ENCODE data around the gene MCC.

Gene MCC

DNA sequence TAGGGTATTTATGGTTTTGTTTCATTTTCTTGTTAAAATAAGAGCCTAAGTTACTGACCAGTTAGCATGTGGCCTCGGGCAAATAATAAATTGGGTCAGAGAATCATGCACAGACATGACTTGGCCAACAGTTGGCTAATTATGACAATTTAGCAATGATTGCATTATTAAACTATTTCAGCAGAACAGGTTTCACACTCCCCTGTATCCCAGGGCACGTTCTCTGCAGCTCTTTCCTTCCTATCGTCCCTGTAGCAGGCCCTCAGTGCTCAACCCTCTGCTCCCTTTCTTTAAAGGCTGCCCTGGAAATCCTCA lies 221.4 kb downstream of the MCC start:
- DNase-seq: no peak

GRCh38 chr5:113266227-113266912 lies 221.9 kb downstream of the MCC start:
- DNase-seq: no peak

DNA sequence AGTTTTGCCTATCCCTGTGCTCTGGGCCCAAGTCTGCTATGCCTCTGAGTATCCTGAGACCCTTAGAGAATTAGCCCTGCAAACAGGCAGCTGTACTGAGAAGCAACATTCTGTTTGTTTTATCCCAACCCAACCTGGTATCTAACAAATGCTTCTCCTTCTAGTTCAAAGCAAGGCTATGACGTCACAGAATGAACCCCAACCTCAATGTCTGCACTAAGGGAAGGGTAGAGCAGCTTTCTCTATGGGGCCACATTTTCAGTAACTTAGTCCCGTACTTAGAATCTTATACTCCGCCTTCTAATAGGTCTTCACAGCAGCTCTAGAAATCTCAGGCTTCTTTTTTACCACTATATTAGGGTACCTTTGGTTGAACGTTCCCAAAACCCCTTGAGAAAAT lies 223.1 kb downstream of the MCC start:
- DNase-seq: no peak

GRCh38 chr5:113264046-113264445 lies 224.2 kb downstream of the MCC start:
- DNase-seq: no peak

GRCh38 chr5:113263545-113263944 lies 224.7 kb downstream of the MCC start:
- DNase-seq: no peak

DNA sequence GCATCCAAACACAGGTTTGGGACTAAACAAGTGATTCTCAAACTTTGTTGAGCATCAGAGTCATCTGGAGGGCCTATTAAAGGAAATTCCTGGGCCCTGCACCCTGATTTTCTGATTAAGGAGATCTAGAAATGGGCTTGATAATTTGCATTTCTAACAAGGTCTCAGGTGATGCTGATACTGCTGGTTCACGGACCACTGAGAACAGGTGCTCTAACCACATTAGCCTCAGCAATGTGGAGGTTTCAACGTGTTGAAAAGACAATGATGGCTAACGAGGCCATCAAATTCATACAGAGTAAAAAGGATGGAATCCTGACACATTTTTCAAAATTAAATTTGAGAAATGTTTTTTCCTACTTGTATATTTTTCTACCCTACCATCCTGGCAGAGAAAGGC lies 225.6 kb downstream of the MCC start:
- DNase-seq: no peak

GRCh38 chr5:113259034-113259433 lies 229.2 kb downstream of the MCC start:
- no peak for DNase-seq

- no peak for DNase-seq
These were observed 230.7 kb downstream of the MCC start for GRCh38 chr5:113257545-113257944.

- DNase-seq: no peak
These were observed 231.4 kb downstream of the MCC start for GRCh38 chr5:113256671-113257452.

DNA sequence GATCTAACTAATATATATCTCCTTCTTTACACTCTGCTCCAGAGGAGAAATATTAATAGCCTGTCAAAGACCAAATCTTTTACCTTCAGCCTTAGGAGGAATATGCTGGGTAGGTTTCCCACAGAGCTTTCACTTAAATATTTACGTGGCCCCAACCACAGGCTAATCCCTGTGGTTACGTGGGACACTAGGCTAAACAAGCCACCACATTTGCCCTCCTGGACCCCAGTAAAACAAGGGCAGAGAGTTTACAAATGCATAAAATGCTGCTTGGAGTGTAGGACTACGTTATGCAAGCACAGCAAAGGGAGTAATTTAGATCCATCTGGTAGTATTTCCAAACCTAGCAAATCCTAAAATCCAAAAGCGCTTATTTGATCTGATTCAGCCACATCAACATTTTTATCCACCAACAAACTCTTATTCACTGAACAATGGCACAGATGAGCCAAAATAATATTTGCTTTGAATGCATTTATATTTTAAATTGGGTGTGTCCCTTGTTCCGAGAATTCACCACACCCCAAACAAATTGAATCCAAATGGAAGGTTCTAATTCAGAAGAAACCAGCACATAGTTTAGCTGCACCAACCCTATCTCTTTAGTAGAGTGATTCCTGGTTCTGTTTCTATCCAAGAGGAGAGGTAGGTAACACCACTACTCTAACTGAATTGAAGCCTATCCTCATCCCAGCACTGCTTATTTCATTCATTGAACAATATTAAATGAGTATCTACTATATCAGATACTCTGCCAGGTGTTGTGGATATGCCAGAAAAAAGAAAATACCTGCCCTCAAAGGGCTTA lies 232.5 kb downstream of the MCC start:
- no peak for DNase-seq

- DNase-seq: no peak
These were observed 233.1 kb downstream of the MCC start for GRCh38 chr5:113255105-113255504.

- DNase-seq: no peak
These were observed 235.2 kb downstream of the MCC start for GRCh38 chr5:113253037-113253436.

GRCh38 chr5:113252066-113252465 lies 236.2 kb downstream of the MCC start:
- DNase-seq: no peak

DNA sequence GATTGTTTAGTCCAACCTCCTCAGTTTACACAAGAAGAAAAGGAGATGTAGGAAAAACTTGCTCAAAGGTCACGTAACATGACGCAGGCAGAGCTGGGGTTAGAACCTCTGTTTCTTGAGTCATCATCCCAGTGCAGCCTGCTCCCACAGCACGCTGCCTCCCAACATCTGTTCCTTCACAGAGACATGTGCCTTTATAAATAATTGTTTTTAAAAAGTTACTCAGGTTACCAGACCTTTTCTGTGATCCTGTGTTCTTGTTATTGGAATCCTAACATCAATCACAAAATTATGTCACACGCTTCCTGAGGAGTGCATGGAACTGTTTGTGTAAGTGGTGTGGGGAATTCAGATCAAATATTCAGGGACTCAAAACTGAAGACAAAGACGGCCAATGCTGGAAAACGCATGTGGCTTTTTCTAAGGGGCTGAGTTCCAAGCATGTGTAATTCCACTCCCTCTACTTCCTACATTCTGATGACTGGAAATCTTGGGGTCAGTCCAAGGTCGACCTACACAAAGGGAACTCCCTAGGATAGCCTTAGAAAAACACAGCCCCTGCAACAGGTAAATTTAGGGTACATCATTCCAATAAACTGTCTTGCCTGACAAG lies 237.8 kb downstream of the MCC start:
- DNase-seq: no peak

DNA sequence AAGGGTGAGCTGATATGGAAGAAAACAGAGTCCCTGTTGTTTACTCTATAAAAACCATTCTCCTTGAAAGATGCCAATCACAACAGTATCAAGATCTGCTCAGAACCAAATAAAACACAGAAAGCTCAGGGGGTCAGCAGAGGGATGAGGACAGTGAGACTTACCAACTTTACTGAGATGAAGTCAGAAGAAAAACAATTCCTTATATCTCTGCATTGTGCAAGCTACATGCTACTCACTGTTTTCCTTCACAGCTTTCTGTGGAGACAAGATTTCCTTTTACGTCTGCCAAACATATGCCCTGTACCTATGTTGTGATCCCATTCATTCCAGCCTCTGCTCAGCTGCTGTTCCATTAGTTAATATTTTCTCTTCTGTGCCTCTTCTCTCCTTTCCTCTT lies 239.0 kb downstream of the MCC start:
- no peak for DNase-seq

- no peak for DNase-seq
These were observed 241.8 kb downstream of the MCC start for GRCh38 chr5:113246361-113246870.

DNA sequence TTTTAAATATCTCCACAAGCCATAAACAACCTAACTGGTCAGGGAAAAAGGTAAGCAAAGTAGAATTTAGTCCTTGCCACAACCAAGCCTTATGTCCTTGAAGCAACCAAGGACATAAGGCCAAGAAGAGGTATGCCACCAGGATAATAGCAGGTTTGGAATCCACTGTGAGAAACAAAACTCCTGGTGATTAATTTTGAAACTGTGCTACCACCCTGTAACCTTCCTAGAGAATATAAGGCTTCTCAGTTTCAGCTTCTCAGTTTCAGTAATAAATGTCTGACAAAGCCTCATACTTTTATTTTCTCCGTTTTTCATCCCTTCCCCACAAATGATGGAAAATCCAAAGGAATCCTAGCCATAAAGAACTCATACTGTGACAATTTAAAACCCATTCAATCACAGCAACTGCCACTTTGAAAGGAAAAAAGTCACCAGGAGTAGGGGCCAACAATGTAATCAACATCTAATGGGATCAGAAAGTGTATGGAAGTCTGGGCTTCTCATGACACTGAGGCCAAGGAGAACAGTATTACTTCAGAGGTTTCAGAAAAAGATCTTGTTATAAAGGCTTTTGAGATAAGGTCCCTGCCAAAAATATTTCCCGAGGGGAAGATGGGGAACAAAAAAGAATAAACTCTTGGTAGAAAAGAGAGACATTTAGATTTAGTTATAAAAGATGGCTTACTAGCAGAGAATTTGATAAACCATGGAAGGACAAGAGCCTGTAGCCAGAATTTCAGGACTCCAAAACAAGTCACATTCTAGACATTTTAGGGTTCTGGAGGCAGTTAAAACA lies 242.6 kb downstream of the MCC start:
- DNase-seq: no peak

- DNase-seq: no peak
These were observed 243.3 kb downstream of the MCC start for GRCh38 chr5:113244966-113245365.

DNA sequence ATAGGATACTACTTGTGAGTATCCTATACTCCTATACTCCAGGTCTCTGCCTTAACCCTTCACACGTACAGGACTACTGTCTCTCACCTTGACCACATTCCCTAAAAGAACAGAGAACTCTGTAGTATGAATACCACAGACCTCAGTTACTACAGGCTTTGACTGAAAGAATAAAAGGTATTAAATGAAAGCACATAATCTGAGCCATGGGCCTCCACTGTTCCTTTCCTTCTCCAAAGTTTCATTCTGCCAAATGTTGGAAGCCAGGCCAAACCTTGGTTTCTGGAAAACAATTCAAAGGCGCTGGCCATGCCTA lies 244.9 kb downstream of the MCC start:
- DNase-seq: no peak

DNA sequence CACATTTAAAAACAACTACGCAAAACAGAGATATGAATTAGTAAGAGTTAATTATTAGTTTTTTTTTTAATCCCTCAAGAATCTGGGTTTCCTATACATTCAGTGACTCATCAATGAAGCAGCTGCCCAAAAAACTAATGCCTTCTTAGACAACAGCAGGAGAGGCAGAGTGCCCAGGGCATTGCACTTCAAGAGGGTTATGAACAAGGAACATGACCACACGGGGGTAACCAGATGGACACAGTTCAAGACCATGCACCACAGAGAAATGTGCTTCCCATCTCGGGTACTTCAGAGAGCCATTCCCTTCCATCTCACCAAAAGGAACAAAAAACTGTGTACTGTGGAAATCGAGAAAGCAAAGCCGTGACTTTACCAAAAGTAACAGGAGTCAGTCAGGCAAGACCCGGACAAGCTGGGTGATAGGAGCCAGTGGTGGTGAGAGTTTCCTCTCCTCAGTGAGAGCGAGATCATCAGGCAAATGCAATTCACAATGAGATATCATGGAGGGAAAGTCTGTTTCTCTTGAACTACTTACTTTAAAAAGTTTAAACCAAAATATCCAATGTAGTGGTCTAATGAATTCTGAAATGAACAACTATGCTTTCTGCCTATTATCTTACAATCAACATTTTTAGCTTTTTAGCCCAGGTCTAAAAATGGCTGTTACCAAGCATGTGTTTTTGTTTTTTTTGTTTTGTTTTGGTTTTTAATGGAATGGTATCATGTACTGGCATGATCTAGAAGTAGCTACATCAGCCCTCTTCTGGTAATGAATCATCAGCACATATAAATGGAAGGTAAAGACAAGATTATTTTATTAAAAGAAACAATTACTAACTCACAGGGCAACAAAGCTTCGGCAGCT lies 245.5 kb downstream of the MCC start:
- DNase-seq: no peak

DNA sequence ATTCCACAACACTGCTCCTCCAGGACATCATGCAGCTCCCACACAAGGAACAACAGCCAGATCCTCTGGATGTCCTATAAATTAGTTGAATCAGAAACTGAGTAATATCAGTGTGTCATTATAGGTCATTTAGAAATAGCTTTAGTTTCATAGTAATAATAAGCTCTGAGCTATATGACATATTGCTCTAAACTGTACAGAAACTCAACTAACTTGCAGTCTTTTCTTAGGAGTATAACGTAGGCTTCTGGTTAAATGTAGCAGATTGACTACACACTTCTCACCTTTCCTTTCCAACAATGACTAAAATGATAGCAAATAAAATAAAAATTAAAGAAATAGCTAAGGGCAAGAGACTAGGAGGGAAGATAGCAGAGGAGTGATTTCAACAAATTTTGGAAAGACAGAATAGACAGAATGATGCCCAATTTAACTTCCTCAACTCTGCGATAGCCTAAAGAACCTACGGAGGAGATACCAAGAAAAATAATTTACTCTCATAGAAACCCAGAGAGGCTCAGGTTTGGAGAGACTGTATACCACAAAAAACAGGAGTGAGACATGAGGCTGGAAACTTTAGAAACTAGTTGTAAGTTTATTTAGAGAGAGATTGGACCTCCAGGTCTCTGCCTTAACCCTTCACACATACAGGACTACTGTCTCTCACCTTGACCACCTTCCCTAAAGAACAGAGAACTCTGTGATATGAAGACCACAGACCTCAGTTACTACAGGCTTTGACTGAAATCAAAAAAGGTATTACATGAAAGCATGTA lies 247.1 kb downstream of the MCC start:
- DNase-seq: no peak

All from CD4-positive, alpha-beta T cell treated with Interleukin-4 for 4 hours (primary cell).